ENCODE data around the gene ETV6.
A peak's percentile ranks its signal among the peaks of the same experiment; 100 is the strongest.

Gene ETV6

DNA sequence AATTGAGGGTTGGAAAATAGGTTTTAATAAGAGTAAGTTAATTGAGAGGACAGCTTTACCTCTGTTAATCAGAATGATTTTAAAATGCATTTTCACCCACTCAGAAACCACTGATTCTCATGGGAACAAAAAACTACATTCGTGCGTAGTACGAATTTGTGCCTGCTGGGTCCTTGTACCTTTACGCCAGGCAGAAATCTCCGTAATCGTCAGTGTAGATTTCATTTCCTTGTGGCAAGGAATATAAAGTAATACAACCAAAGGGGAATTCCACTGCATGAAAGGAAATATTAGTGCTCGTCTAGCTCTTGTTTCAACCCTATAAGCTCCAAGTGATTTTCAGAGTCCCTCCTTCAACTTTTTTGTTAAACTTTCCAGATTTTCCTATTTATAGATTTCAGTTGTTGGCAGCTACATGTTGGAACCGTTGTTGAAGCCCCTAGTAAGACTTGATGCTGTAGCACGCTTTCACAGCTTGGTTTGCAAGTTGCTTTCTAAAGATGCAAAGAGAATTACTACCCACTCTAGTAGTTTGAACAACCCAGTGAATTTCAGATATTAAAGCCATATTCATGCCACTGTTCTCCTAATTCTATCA is 90.6 kb downstream of the ETV6 start:
- no peak for DNase-seq
- H3K4me1 Mint-ChIP-seq = peaks cover 35% of the 10 kb centered on the region
- TF ChIP-seq, protein P1, sequence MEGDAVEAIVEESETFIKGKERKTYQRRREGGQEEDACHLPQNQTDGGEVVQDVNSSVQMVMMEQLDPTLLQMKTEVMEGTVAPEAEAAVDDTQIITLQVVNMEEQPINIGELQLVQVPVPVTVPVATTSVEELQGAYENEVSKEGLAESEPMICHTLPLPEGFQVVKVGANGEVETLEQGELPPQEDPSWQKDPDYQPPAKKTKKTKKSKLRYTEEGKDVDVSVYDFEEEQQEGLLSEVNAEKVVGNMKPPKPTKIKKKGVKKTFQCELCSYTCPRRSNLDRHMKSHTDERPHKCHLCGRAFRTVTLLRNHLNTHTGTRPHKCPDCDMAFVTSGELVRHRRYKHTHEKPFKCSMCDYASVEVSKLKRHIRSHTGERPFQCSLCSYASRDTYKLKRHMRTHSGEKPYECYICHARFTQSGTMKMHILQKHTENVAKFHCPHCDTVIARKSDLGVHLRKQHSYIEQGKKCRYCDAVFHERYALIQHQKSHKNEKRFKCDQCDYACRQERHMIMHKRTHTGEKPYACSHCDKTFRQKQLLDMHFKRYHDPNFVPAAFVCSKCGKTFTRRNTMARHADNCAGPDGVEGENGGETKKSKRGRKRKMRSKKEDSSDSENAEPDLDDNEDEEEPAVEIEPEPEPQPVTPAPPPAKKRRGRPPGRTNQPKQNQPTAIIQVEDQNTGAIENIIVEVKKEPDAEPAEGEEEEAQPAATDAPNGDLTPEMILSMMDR (IDR thresholded peaks at IDR 0.05) = no peak
- no peaks in the 10 kb centered on the region for H3K27me3 Mint-ChIP-seq (ENCODE audit: low read depth, poor library complexity)
- no peak overlapping the region for H3K4me3 Mint-ChIP-seq
- H3K36me3 Mint-ChIP-seq (ENCODE audit: low read depth) = peaks cover 3% of the 10 kb centered on the region
- no peak overlapping the region for H3K27ac Mint-ChIP-seq
- no peaks in the 10 kb centered on the region for H3K9me3 Mint-ChIP-seq

DNA sequence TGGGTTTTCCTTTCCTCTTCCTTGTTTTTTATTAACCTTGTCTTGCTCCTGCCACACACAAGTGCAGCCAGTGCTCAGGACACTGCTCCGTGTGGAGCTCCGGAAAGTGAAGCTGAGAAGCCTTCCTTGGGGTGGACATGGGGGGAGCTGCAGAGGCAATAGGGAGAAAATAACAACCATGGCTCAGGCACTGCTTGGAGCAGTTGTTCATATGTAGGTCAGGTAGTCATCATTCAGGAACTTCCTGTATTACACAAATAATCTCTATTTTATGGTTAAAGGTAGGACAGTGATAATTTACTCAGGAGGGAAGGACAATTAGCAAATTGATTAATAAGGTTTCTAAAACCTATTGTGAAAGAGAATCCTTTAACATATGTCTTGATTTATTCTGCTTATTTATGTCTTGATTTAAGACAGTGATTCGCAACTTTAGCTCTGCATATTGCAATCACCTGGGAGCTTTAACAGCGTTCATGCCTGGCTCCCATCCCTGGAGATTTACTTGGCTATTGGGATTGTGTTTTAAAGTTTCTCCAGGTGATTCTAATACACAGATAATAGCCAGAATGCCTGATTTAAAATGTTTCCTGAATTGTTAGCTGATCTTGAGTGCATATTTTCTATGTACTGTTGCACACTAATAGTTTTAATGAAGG is 92.1 kb downstream of the ETV6 start:
- H3K36me3 Mint-ChIP-seq (ENCODE audit: low read depth) = no peaks in the 10 kb centered on the region
- DNase-seq = no peak
- no peak overlapping the region for H3K4me3 Mint-ChIP-seq
- H3K4me1 Mint-ChIP-seq = peaks cover 35% of the 10 kb centered on the region
- no peaks in the 10 kb centered on the region for H3K27me3 Mint-ChIP-seq (ENCODE audit: low read depth, poor library complexity)
- TF ChIP-seq, protein P1 (IDR thresholded peaks at IDR 0.05) = no peak
- no peaks in the 10 kb centered on the region for H3K9me3 Mint-ChIP-seq
- no peak overlapping the region for H3K27ac Mint-ChIP-seq

DNA sequence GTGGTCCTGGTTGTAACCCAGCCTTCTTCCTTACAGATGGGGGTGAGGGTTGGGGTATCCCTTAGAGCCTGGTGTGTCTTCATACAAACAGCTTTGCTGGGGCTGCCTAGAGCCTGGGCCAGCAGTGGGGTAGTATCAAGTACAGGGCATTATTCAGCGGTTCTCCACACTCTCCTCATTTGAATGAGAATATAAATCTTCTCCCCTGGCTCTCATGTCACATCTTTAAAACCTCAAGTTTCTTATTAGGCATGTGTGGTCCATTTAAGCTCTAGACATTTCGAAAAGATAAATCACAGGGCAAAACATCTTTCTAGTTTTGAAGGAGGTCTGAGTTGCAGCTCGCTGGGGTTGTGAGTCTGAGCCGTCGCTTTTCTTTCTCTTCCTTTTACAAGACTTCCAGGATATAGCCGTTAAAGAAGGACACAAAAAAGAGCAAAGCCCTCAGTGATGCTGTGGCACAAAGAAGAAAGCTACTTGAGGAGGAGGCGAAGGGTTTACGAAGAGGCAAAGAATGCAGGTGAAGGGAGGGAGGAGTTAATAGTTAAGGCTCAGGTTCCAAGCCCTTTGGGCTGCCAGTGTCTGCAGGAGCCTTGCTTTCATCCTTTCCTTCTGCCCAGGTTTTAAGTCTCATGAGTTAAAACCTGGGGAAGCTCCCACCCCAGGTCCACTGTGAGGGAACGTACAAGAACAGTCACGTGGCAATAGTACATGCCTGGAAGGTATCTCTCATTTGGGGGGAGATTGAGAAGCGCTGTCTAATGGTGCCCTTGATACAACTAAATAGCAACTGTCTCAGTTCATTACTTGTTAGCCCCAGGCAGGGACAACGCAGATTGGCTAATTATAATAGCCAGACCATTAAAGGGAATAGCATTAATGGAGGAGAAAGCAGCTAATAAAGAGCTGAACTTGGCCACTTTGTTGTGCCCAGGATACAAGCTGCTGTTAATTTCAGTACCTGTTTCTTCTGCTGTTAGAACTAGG is 94.2 kb downstream of the ETV6 start:
- no peak overlapping the region for H3K4me3 Mint-ChIP-seq

GRCh38 chr12:11744410-11744801 is 94.9 kb downstream of the ETV6 start:
- Mint-ChIP-seq H3K27ac (no peak overlapping the region), H3K36me3 (ENCODE audit: low read depth) (no peaks in the 10 kb centered on the region), H3K27me3 (ENCODE audit: low read depth, poor library complexity) (no peaks in the 10 kb centered on the region), H3K4me3 (no peak overlapping the region), H3K4me1 (peaks cover 18% of the 10 kb centered on the region), H3K9me3 (no peaks in the 10 kb centered on the region)
- DNase-seq = no peak
- TF ChIP-seq, protein P1 (IDR thresholded peaks at IDR 0.05) = no peak

More for the DNA sequence above, 94.2 kb downstream of the ETV6 start:
- H3K4me1 Mint-ChIP-seq = peaks cover 18% of the 10 kb centered on the region
- H3K36me3 Mint-ChIP-seq (ENCODE audit: low read depth) = no peaks in the 10 kb centered on the region
- peak overlapping the region; percentile 29 for H3K27ac Mint-ChIP-seq
- H3K27me3 Mint-ChIP-seq (ENCODE audit: low read depth, poor library complexity) = no peaks in the 10 kb centered on the region
- no peak for DNase-seq
- TF ChIP-seq, protein P1 (IDR thresholded peaks at IDR 0.05) = no peak
- no peaks in the 10 kb centered on the region for H3K9me3 Mint-ChIP-seq

GRCh38 chr12:11745113-11745512 is 95.6 kb downstream of the ETV6 start:
- no peaks in the 10 kb centered on the region for H3K27me3 Mint-ChIP-seq (ENCODE audit: low read depth, poor library complexity)
- no peaks in the 10 kb centered on the region for H3K36me3 Mint-ChIP-seq (ENCODE audit: low read depth)
- no peak for DNase-seq
- H3K9me3 Mint-ChIP-seq = no peaks in the 10 kb centered on the region
- H3K4me3 Mint-ChIP-seq = no peak overlapping the region
- peaks cover 18% of the 10 kb centered on the region for H3K4me1 Mint-ChIP-seq
- no peak overlapping the region for H3K27ac Mint-ChIP-seq
- TF ChIP-seq, protein P1 (IDR thresholded peaks at IDR 0.05) = no peak
